Measurements from ENCODE around the gene ASTN2.
A peak's percentile ranks its signal among the peaks of the same experiment; 100 is the strongest.
"Not testable (repeated sequence)": the region's sequence is repeated elsewhere in the genome, so short reads cannot be mapped to it uniquely, and the experiment has no call there.

The ASTN2 gene

DNA sequence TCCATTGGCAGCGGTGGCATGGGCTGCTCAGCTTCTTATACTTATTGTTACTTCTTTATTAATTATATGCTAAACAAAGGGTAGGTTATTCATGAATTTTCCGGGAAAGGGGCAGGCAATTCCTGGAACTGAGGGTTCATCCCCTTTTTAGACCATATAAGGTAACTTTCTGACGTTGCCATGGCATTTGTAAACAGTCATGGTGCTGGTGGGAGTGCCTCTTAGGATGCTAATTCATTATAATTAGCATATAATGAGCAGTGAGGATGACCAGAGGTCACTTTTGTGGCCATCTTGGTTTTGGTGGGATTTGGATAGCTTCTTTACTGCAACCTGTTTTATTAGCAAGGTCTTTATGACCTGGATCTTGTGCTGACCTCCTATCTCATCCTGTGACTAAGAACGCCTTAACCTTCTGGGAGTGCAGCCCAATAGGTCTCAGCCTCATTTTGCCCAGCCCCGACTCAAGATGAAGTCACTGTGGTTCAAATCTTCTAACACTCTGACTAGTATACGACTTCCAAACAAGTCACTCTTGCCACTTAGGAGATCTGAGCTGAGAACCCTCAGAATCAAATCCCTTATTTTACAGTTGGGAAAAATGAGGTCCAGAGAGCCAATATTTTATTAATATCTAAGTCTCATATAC, 490.3 kb downstream of the ASTN2 start:
- DNase-seq (ENCODE audit: low read depth): no peak

DNA sequence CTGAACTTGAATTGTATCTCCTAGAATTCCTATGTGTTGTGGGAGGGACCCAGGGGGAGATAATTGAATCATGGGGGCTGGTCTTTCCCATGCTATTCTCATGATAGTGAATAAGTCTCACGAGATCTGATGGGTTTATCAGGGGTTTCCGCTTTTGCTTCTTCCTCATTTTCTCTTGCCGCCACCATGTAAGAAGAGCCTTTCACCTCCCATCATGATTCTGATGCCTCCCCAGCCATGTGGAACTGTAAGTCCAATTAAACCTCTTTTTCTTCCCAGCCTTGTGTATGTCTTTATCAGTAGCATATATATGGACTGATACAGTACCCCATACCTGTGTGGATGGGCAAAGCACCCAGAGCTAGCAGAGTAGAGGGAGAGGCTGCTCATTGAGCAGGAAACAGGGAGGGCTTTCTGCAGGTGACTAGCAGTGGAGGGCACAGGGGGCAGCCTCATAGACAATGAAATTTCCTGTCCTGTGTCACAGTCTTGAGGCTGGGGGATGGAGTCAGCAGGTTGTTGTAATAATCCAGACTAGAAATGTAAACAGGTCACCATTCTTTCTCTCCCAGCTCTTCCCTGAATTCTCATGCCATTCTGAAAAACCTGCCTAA, 496.9 kb downstream of the ASTN2 start:
- not testable (repeated sequence) for DNase-seq (ENCODE audit: low read depth)

DNA sequence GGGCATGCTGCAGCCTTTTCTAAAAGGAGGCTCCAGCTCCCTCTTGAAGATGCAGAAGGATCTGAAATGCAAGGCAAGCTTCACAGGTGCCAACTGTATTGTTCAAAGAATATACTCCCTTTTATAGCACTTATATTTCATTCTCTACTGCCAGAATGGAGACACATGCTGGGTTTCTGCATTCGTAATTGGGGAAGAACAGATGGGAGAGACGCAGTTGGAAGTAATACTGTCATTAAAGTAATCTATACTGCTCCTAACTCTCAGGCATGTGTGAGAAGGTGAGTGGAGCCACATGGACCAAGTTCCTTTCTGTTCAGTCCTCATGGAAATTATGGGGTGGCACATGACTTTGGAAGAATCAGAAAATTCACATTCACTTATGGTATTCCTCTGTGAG, 501.3 kb downstream of the ASTN2 start:
- DNase-seq (ENCODE audit: low read depth): no peak

DNA sequence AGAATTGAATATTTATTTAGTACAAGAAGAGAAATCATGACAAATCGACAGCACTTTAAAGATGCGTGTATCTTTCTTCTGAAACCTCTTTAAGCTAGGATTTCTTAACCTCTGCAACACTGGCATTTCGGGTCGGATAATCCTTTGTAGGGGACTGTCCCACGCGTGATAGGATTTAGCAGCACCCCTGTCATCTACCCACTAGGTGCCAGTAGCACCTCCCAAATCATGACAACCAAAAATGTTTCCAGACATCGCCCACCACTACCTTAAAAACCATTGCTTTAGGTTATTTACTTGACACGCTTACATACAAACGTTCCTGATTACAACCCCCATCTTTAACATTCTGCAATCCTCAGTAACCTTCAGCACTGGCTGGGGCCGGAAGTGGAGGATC, 504.7 kb downstream of the ASTN2 start:
- no peak for DNase-seq (ENCODE audit: low read depth)

DNA sequence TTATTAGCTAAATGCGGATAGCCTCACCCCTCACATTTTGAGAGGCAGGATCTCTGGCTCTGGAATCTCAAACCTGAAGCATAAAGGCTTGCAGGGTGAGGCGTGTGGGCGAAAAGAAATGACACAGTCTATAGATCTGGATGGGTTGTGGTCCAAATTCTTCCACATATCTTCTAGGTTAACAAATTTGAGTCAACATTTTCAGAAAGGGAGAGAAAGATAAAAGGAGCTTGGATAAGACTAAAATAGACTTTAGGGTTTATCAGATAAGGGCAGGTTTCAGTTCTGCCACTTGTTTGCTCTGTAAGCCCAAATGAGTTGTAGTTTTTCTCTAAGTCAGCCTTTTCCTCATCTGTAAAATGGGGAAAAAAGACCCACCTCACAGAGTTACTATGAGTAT, 506.9 kb downstream of the ASTN2 start:
- DNase-seq (ENCODE audit: low read depth): no peak

DNA sequence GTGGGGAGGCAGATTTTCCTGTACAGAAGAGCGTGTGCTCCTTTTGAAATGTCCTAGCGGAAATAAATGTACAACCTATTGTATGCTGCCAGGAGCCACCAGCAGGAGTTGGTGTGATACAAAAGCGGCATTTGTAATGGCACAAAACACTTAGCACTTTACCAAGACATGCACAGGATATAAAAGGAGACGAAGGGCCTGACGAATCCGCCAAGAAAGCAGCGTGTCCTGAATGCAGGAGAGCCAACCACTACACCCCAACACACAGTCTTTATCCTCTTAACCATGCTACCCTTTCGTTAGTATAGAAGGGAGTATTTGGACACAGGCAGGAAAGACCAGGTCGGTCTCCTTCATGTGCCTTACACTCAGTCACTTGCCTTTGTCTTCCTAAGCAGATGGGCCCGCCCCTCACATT, 509.7 kb downstream of the ASTN2 start:
- no peak for DNase-seq (ENCODE audit: low read depth)

DNA sequence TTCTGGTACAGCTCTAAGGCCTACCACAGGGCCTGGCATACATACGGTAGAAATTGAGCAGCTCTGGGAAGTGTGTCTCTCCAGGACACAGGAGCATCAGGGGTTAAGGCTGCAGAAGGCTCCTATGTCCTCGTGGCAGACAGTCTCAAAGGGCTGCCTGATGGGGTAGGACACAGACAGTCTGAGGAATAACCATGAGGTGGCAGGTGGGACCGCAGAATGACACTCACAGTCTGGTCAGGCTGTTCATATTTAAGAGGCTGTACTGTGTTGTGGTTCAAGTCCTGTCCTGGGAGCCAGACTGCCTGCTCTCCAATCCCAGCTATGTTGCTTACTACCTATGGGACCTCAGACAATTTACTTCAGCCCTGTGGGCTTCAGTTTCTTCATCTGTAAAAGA, 510.7 kb downstream of the ASTN2 start:
- DNase-seq (ENCODE audit: low read depth): no peak

DNA sequence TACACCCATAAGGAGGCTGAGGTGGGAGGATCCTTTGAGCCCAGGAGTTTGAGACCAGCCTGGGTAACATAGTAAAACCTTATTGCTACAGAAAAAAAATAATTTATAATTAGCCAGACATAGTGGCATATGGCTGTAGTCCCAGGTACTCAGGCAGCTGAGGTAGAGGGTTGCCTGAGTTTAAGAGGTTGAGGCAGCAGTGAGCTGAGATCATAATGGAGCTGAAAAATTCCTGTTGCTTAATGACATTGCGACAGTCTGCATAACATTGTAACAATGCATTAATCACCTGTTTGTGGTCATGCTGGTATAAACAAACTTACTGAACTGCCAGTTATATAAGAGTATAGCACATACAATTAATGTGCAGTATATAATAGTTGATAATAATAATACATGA, 513.6 kb downstream of the ASTN2 start:
- peak; percentile 24 for DNase-seq (ENCODE audit: low read depth)

DNA sequence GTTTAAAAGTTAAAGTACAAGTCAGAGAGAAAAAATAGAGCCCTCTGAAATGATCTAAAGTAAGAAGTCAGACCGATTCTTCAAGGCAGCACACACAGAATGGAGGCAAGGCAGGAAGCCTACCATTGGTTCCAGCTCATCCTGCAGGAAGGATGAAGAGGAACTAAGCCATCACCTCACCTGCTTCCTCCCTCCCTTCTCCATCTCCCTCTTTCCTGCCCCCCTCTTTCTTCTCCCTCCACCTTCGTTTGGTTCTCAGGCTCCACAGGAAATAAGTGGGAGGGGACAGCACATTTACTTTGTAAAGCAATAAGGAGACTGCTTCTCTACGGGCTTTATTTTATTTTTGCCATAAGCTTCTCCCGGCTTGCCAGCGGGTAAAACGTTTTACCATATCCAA, 514.3 kb downstream of the ASTN2 start:
- no peak for DNase-seq (ENCODE audit: low read depth)

DNA sequence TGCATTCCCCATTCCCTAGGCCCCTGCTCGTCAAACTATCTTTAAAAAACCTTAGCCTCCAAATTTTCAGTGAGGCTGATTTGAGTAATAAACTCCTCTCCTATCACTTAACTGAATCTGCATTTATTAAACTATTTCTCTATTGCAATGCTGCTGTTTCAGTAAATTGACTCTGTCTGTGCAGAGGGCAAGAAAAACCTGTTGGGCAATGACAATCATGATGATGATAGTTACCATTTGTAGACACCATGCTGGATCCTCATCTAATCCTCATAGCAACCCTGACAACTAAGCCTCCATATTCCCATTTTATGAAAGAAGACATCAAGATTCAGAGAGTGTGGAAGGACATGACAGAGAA, 514.9 kb downstream of the ASTN2 start:
- no peak for DNase-seq (ENCODE audit: low read depth)

DNA sequence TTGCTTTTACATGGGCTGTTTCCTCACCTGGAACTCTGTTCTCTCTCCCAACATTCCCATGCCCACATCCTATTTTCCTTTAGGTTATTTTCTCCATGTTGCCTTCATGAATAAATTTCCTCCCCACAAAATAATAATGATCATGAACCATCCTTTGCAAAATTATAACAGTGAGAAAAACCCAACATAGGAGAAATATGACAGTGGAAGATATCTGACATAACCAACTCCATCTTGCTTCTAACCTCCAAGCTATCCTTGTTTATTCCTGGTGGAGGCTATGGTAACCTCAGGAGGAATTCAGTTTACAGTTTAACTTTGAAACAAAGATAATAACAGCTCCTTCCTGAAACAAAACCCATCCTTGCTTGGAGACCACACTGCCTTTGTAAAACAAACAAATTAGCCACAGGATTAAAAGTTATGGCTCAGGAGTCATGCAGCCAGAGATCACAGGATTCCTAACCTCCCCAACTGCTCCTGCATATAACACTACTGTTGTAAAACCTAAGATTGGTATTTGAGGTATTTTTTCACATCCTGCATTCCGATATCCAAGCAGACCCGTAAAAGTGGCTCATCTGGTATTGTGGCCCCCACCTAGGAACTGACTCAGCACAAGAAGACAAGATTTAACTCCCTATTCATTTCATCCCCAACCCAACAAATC, 515.4 kb downstream of the ASTN2 start:
- peak; percentile 62 for DNase-seq (ENCODE audit: low read depth)

DNA sequence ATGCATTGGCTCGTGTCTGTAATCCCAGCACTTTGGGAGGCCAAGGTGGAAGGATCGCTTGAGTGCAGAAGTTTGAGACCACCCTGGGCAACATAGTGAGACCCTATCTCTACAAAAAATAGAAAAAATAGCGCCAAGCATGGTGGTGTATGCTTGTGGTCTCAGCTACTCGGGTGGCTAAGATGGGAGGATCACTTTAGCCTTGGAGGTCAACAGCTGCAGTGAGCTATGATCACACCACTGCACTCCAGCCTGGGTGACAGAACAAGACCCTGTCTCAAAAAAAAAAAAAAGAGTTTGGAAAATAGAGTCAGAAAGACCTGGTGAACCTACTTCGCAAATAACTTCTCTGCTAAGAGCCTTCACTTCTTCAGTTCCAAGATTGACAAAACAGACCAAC, 516.7 kb downstream of the ASTN2 start:
- DNase-seq (ENCODE audit: low read depth): not testable (repeated sequence)

DNA sequence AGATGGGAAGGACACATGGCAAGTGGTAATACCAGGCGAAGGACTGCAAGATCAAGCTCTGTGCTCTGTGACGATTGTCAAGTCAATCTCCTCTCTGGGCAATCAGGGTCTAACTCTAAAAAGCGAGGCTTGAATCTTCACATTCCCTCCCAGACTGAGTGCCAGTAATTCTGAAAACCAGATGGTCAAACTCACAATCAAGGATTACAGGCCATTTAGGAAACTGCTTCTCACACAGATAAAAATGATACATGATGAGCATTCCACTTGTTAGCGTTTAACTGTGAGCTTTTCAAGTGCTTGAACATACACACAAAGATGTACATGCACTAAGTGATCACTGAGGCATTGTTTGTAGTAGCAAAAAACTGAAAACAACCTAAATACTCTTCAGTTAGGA, 517.7 kb downstream of the ASTN2 start:
- no peak for DNase-seq (ENCODE audit: low read depth)

DNA sequence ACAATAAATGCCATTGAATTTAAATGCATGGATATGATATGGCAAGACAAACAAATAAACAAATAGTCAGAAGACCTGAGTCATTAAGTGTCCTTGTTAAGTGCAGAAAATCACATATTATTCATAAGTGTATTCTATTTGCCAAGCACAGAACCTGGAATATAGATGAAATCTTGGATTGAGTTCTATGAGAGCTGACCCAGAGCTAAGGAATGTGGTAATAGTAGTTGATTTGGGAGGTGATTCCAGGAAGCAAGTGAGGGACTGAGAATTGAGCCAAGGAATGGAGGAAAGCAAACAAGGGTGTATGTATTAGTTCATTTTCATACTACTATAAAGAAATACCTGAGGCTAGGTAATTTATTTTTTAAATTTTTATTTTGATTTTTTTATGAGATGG, 518.9 kb downstream of the ASTN2 start:
- no peak for DNase-seq (ENCODE audit: low read depth)

DNA sequence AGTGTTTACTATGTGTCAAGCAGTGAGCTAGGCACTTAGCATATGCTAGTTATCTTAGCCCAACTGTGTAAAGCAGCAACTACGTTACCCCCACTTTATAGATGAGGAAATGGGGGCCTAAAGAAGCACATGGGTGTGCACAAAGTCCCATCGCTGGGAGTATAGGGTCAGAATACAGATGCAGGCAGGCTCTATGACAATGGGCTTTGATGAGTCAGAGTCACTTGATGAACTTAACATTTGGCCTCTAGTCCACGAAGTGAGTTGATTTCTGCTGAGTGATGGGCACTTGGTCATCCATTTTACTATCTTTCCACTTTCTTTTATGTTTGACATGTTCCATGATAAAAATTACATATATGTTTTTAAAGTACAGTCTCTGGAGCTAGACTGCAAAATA, 523.4 kb downstream of the ASTN2 start:
- no peak for DNase-seq (ENCODE audit: low read depth)

DNA sequence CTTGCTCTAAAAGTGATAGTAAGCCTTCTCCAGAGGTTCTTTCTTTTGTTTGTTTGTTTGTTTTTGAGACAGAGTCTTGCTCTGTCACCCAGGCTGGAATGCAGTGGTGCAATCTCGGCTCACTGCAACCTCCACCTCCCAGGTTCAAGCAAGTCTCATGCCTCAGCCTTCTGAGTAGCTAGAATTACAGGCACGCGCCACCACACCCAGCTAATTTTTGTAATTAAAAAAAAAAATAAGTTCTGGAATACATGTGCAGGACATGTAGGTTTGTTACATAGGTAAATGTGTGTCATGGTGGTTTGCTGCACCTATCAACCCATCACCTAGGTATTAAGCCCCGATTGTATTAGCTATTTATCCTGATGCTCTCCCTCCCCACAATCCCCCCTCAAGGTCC, 526.4 kb downstream of the ASTN2 start:
- DNase-seq (ENCODE audit: low read depth): not testable (repeated sequence)

DNA sequence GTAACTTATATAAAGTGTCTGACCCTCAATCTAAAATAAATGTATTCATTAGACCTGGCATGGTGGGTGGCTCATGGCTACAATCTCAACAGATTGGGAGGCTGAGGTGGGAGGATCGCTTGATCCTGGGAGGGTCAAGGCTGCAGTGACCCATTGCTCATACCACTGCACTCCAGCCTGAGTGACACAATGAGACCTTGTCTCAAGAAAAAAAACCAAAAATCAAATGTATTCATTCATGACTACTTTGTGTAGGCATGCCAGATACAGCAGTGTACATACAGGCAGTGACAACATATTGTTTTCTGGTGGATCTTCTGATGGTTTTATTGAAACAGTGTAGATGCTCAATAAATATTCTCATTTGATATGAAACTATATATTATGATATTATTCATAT, 526.8 kb downstream of the ASTN2 start:
- no peak for DNase-seq (ENCODE audit: low read depth)

DNA sequence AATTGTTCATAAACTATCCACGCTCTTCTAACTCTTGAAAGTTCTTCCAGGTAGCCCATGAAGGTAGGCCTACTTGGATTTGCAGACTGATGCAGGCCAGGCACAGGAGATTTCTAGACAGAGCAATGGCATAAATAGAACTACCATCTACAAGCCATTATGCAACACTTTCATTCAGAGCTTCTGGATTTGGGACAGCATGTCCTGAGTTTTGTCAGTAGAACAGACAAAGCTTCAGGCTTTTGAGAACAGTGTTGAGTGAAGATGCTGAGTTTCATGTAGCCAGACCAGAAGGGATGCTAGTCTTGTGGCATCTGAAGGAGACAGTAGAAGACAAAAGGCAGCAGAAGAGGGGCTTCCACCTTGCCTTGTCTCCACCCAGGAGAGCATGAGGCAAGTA, 531.2 kb downstream of the ASTN2 start:
- no peak for DNase-seq (ENCODE audit: low read depth)

DNA sequence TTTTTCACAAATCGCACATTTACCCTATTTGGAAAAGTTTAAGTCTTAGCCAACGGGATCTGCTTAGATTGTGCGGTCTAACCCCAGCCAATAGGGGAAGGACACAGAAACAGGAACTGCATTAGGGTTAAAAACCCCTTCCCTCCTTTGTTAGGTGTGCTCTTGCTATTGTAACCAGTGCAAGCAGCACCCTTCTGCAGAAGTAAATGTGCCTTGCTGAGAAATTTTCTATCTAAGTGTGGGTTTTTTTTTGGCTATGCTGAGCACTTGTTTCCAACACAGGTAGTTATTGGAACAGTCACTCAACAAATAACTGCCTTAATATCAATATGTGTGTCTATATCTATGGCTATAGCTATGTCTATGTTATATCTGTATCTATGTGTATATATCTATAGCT, 537.8 kb downstream of the ASTN2 start:
- DNase-seq (ENCODE audit: low read depth): no peak

DNA sequence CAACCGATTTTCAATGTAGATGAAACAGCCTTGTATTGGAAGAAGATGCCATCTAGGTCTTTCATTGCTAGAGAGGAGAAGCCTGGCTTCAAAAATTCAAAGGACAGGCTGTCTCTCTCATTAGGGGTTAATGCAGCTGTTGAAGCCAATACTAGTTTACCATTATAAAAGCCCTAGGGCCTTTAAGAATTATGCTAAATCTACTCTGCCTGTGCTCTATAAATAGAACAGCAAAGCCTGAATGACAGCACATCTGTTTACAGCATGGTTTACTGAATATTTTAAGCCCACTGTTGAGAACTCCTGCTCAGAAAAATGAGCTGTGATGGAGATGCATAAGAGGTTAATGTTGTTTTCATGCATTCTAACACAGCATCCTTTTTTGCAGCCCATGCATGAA, 539.3 kb downstream of the ASTN2 start:
- DNase-seq (ENCODE audit: low read depth): no peak

DNA sequence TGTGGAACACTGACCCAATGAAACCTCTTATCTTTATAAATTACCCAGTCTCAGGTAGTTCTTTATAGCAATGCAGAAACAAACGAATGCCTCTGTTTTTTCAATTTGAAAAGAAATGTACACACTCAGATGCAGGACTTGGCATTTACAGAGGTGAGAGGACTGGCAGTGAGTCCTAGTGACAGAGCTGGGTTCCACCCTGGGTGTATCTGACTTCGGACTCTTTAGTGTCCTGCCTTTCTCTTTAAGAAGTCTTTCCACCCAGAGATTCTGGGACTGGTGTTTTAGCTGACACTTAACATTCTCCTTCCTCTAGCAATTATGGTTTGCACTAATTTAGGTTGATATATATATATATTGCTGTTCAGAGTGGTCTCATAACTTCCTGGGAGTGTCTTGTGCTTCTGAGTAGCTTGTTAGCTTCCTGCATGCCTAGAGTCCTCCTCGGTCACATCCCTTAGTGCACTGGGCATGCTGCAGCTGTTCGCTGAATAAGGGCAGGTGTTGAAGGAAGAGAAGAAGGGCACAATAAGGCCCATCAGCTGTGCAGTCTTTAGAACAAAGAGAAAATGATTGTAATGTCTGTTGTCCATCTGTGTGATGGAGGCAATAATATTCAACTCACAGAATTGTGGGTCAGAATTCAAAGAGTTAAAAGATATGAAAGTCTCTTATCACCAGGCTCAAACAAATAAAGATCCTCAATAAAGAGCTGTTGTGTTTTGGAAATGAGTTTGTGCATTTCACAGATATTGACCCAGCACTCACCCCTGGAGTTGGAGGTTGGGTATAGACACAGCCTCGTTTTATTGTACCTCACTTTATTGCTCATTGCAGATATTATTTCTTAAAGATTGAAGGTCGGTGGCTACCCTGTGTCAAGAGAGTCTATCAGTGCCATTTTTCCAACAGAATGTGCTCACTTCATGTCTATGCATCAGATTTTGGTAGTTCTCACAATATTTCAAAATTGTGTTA, 540.6 kb downstream of the ASTN2 start:
- DNase-seq (ENCODE audit: low read depth): no peak

DNA sequence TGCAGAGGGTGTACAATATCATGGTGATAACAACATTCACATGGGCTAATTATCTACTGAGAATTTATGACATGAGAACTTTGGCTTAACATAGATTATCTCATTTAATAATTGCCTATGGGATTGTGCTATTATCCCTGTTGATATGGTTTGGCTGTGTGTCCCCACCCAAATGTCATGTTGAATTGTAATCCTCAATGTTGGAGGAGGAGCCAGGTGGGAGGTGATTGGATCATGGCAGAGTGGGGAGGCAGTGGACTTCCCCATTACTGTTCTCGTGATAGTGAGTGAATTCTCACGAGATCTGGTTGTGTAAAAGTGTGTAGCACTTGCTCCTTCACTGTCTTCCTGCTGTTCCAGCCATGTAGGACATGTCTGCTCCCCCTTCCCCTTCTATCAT, 541.4 kb downstream of the ASTN2 start:
- DNase-seq (ENCODE audit: low read depth): no peak

DNA sequence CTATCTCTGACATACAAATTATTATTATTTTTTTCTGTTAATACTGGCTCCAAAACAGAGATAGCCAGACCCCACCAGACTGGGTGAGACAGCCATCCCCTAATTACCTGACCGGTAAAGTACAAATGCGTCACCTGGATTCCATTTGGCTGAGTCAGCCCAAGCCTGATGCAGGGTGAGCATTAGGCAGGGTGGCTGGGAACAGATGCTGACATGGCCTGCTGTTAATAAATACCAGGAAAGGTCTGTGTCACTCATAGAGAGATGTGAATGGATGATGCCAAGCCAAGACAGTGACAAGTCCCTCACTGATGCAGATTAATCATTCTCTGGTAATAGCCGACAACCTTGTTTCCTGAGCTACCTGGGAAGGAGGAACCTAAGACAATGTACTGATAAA, 544.3 kb downstream of the ASTN2 start:
- DNase-seq (ENCODE audit: low read depth): no peak
